Measurements from ENCODE around the gene DLG3. TPM values are rescaled to one million over a fixed set of nuclear protein-coding genes. Genes with fewer than 3 reads are reported as not detected.
"Not testable (repeated sequence)": the region's sequence is repeated elsewhere in the genome, so short reads cannot be mapped to it uniquely, and the experiment has no call there.

DLG3 gene
- polyA plus RNA-seq, 1 donor: 4.9 TPM

GRCh38 chrX:70476934-70477733 is 32.5 kb downstream of the DLG3 start:
- no peak for DNase-seq (ENCODE audit: low read depth)

- DNase-seq (ENCODE audit: low read depth): no peak
Observed at GRCh38 chrX:70477734-70478075, 33.1 kb downstream of the DLG3 start.

DNA sequence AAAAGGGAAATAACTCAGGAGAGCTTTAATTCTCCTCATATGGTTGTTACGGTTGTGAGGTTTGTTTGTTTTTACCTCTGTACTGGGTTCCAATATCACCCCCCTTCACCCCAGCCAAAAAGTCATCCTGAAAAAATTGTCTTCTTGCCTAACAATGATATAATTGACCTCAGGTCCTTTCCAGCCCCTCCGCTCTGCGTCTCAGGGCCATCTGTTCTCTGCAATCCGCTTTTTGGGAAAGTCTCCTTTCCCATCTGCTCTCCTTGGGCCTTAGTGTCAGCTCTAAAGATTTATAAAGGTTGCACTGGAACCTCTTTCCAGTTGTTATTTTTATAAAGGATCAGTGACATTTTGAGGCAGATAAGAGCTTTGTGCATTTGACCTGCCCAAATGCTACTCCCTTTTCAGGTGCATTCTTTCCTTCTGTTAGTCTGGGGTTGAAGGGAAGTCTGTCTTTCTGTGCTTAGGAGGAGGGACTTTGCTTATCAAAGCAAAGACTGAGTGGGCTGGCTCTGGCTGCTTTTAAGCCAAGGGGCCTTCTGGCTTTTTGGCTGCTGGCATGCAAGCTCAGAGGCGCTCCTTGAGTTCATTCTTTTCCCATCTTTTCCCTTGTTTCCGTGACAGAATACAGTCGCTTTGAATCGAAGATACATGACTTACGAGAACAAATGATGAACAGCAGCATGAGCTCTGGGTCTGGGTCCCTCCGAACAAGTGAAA is 34.1 kb downstream of the DLG3 start:
- DNase-seq (ENCODE audit: low read depth): no peak

GRCh38 chrX:70479247-70479921 is 34.7 kb downstream of the DLG3 start:
- DNase-seq (ENCODE audit: low read depth): no peak

DNA sequence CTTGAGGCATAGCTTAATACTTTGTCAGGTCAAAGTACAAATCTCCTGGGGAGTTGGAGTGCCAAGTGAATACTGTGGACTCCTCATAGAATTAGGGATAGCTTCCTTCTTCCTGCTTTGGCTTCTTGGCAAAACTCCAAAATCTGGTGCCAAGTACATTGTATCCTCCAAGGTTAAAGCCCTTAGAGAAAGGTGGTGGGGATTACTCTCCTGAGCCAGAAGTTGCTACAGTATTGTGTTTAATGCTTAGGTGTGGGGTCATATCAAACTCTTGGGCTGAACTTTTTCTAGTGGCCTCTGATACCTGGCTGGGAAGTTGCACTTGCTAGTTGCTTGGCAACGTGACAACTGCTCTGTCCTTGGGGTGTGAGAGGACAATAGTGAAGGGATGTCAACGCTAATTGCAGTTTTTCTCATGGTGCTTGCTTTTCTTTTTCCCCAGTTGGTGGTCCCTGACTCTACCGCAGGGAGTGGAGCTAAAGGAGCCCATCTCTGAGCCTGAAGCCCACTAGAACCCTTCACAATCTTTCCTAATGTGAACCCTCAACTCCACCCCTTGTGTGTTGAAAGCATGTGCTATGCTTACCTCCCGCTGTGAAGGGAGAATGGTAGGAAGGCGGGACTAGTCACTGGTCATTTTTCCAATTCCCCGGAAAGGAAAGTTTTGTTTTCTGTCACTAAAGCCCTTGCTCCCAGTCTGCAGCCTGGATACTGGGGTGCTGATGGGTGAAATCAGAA is 35.5 kb downstream of the DLG3 start:
- DNase-seq (ENCODE audit: low read depth): no peak

GRCh38 chrX:70480660-70481018 is 36.0 kb downstream of the DLG3 start:
- DNase-seq (ENCODE audit: low read depth): no peak

- no peak for DNase-seq (ENCODE audit: low read depth)
Observed at GRCh38 chrX:70481471-70482270, 37.0 kb downstream of the DLG3 start.

DNA sequence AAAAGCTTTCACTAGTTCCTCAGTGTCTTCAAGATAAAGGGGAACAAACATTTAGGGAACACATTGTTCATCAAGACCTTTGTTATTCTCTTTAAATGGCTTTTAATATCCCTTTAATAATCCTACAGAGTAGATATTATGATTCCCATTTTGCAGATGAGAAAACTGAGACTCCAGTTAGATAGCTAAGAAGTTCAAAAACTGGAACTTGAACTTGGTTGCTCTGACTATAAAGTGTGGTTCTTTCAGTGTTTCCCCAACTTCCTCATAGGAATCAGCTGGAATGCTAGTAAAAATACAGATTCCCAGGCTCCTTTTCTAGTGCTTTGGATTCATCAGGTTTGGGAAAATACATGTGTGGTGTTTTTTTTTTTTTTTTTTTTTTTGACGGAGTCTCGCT is 37.7 kb downstream of the DLG3 start:
- no peak for DNase-seq (ENCODE audit: low read depth)

- DNase-seq (ENCODE audit: low read depth): no peak
Observed at GRCh38 chrX:70485466-70485865, 40.8 kb downstream of the DLG3 start.

- no peak for DNase-seq (ENCODE audit: low read depth)
Observed at GRCh38 chrX:70488856-70489255, 44.2 kb downstream of the DLG3 start.

- no peak for DNase-seq (ENCODE audit: low read depth)
Observed at GRCh38 chrX:70494441-70494840, 49.8 kb downstream of the DLG3 start.

GRCh38 chrX:70496491-70496890 is 51.9 kb downstream of the DLG3 start:
- no peak for DNase-seq (ENCODE audit: low read depth)

GRCh38 chrX:70497026-70497425 is 52.4 kb downstream of the DLG3 start:
- no peak for DNase-seq (ENCODE audit: low read depth)

DNA sequence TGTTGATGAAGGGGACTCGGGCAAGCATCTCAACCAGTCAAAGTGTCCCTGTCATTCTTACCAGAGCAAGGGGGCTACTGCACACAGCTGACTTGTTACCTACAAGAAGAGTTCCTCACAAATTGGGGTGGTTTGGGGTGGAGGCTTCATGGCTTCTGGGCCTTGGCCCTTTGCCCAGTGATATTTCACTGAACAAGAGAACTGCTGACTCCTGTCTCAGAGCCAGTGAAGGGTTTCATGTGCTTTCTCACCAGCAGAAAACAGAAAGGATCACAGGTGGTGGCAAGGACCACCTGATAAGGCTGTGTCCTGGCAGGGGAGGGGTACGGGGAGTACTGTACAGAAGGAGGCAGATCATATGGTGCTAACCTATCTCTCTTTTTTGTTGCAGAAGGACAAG is 53.5 kb downstream of the DLG3 start:
- DNase-seq (ENCODE audit: low read depth): no peak

- DNase-seq (ENCODE audit: low read depth): no peak
Observed at GRCh38 chrX:70500826-70501225, 56.2 kb downstream of the DLG3 start.

DNA sequence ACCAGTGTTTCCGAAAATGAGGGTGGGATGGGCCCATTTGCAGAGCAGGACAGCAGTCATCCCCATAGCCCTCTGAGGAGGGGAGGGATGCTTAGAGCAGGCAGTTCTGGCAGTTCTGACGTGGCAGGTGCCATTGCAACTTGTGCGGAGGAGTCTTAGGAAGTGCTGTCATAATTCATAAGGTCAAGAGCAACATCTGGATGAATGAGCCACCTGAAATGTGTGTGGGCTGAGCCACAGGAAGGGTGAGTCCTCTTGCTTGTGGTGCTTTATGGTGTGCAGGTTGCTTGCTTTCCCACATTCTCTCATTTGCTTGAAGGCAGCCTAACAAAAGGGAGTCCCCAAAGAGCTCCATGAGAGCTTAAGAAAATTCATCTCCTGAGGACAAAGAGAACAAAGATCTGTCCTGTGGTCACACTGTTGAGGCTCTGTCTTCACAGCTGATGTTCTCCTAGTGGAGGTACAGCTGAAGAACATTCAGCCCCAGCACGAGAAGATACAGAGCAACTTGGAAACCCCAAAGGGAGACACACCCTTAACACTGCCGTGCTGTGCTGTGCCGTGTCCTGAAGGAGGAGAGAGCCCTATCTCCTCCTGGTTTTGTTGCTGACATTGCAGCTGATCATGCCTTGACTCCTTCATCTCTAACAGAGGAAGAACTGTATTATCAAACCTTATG is 60.3 kb downstream of the DLG3 start:
- DNase-seq (ENCODE audit: low read depth): no peak

DNA sequence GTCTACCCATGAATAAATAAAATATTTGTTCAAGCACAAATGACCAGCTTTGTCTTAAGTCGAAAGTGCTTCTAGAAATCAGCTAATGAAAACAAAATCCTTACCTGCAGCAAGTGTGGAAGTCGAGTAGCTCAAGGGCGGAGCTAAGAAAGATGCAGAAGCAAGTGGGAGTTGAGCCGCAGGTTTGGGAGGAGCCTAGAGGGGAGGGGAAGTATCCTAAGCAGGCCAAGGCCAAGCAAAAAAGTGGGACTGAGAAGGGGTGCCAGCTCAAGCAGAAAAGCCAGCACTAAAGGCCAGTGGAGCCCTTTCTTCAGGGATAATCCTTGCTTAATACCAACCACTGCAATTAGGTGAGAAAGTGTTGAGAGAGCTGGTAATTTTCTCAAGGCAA is 60.8 kb downstream of the DLG3 start:
- DNase-seq (ENCODE audit: low read depth): no peak

DNA sequence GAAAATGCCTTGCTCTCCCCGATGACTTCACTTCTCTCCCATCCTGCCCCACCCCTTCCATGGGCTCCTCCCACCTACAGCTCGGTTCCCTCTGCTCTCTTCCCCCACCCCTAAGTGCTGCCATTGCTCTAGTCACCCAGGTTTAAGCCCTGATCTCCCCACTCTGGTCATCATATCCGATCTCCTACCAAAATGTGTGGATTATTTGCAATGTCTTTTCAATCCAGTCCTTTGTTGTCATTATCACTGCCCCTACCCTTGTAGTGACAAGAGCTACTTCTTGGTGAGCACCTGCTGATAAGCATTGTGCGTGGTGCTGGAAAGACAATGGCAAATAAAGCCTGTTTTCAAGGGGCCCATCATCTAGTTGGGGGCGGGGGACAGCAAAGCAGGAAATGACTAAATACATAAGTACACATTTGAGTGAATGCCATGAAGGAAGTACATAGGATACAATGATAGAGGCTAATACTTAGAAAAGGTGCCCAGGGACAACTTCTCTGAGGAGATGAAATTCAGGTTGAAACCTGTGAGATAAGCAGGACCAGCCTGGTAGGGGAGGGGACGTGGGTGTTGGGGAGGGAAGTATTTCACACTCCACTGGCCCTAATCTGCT is 63.8 kb downstream of the DLG3 start:
- no peak for DNase-seq (ENCODE audit: low read depth)

DNA sequence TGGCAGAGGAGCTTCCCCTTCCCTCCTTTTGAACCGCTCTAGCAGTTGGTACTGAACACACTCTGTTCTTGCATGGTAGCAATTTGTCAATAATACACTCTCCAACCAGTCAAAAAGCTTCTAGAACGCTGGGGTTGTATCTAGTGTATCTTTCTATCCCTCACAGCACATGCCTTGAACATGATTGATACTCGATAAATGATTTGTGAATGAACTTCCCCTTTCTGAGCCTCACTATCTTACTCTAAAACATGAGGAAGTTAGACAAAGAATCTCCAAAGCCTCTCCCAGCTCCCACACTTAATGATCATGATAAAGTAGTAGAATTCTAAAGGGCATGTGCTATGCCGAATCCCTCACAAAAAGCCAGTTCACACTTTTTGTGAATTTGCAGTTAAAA is 64.4 kb downstream of the DLG3 start:
- DNase-seq (ENCODE audit: low read depth): no peak

GRCh38 chrX:70515270-70515669 is 70.6 kb downstream of the DLG3 start:
- not testable (repeated sequence) for DNase-seq (ENCODE audit: low read depth)

Measured in forelimb muscle (tissue), 1 donor.